Naive thymus-derived CD4-positive, alpha-beta T cell (primary cell): Measurements from ENCODE around the gene KMT2E. TPM values are rescaled to one million over a fixed set of nuclear protein-coding genes. Genes with fewer than 3 reads are reported as not detected.

Source experiments
- ATAC-seq: fragments of 150-1000 bp; cut with Tn5 transposase; 2 replicates; pipeline ENCODE4 v1.10.0; 2021; ENCODE audit warnings: mild to moderate bottlenecking, moderate library complexity
- CTCF ChIA-PET: fragments of 350-600 bp; sonication (Branson Sonifier 250); formaldehyde crosslinking; loops from one replicate; lab custom pipeline; 2021; ENCODE audit warnings: antibody characterized with exemption; lab: Charles Lee
- POLR2A ChIA-PET: fragments of 350-600 bp; sonication (Branson Sonifier 250); formaldehyde crosslinking; loops from one replicate; lab custom pipeline; 2021; ENCODE audit warnings: antibody characterized with exemption, inconsistent platforms; lab: Charles Lee
- DNase-seq, 9 donors: peaks; one replicate each; pipeline versions ENCODE4 v3.0.0 to v3.0.0-alpha.2; 2020 to 2022; ENCODE audit warnings: mixed read lengths in 1 of 9
- H3K27ac ChIP-seq: one replicate; pipeline ENCODE4 v1.7.0; 2013; ENCODE audit warnings: mild to moderate bottlenecking, low read depth, low read length, moderate library complexity
- H3K27me3 ChIP-seq, 2 donors: one replicate each; pipeline ENCODE4 v1.7.0; 2013; ENCODE audit warnings: low read length in 2 of 2, mild to moderate bottlenecking in 2 of 2, moderate library complexity in 2 of 2; ENCODE audit not compliant: control insufficient read depth in 2 of 2, insufficient read depth in 2 of 2
- H3K36me3 ChIP-seq, 3 experiments: 1 replicate in 2 of 3; 2 replicates in 1 of 3; pipeline ENCODE4 v1.7.0; 2013; ENCODE audit warnings: low read length in 3 of 3, mild to moderate bottlenecking in 3 of 3, moderate library complexity in 1 of 3; ENCODE audit not compliant: insufficient read depth in 3 of 3, control insufficient read depth in 2 of 3
- H3K4me1 ChIP-seq, 2 donors: one replicate each; pipeline ENCODE4 v1.7.0; 2013; ENCODE audit warnings: low read length in 2 of 2, mild to moderate bottlenecking in 2 of 2, moderate library complexity in 1 of 2; ENCODE audit not compliant: control insufficient read depth in 2 of 2, insufficient read depth in 2 of 2
- H3K4me3 ChIP-seq: 2 replicates; pipeline ENCODE4 v1.7.0; 2013; ENCODE audit warnings: mild to moderate bottlenecking, low read length
- H3K9me3 ChIP-seq, 3 experiments: 1 replicate in 2 of 3; 2 replicates in 1 of 3; pipeline ENCODE4 v1.7.0; 2013; ENCODE audit warnings: low read length in 3 of 3; ENCODE audit not compliant: control insufficient read depth in 2 of 3
- H3K27ac Mint-ChIP-seq, 9 donors: one replicate each; pipeline ENCODE4 v1.8.0; 2020 to 2022; ENCODE audit warnings: mixed read lengths in 9 of 9, mild to moderate bottlenecking in 8 of 9, moderate library complexity in 5 of 9, inconsistent platforms in 2 of 9
- H3K27me3 Mint-ChIP-seq, 5 donors: one replicate each; pipeline ENCODE4 v1.8.0; 2021 to 2022; ENCODE audit warnings: mixed read lengths in 5 of 5, mild to moderate bottlenecking in 1 of 5
- H3K36me3 Mint-ChIP-seq, 5 donors: one replicate each; pipeline ENCODE4 v1.8.0; 2020 to 2022; ENCODE audit warnings: mixed read lengths in 5 of 5, mild to moderate bottlenecking in 3 of 5, inconsistent platforms in 1 of 5
- H3K4me1 Mint-ChIP-seq, 7 donors: one replicate each; pipeline ENCODE4 v1.8.0; 2020 to 2022; ENCODE audit warnings: mixed read lengths in 7 of 7, mild to moderate bottlenecking in 3 of 7, inconsistent platforms in 1 of 7
- H3K4me3 Mint-ChIP-seq, 10 donors: one replicate each; pipeline ENCODE4 v1.8.0; 2020 to 2022; ENCODE audit warnings: mild to moderate bottlenecking in 10 of 10, mixed read lengths in 10 of 10, moderate library complexity in 6 of 10, inconsistent platforms in 2 of 10
- H3K9me3 Mint-ChIP-seq, 11 donors: one replicate each; pipeline ENCODE4 v1.8.0; 2020 to 2022; ENCODE audit warnings: mixed read lengths in 11 of 11, mild to moderate bottlenecking in 4 of 11, inconsistent platforms in 1 of 11, moderate library complexity in 1 of 11
- intact Hi-C, 2 donors: fragments of 100-400 bp; cut with micrococcal nuclease; formaldehyde crosslinking; loops; one replicate each; pipeline ENCODE4 v1.15.1; 2023
- polyA plus RNA-seq, 2 donors: library from polyadenylated mRNA; unstranded; fragments of 300-500 nt; fragmentation: Illumina TruSeq; gene quantifications; one replicate each; pipeline ENCODE4 v1.2.3, GENCODE V29; 2021
- total RNA-seq, 6 experiments: library from RNA in 5 of 6; stranded (reverse) in 5 of 6; gene quantifications; 1 replicate in 5 of 6; 2 replicates in 1 of 6; pipeline ENCODE4 v1.2.3 and lab custom pipeline; 2021 to 2026

The KMT2E gene
- total and polyA plus RNA-seq, 7 experiments from 2014 or later = 129 to 221 (median 195) TPM

GRCh38 chr7:104976966-104977636, 36.9 kb upstream of the KMT2E start:
- ATAC-seq (no peak), DNase-seq (no peak)
- no peaks in the 10 kb centered on the region for H3K36me3 ChIP-seq
- H3K4me3 ChIP-seq = no peak overlapping the region
- peak overlapping the region in 4 of 9 donors; percentile 1 to 75 (median 52) for H3K27ac Mint-ChIP-seq
- H3K9me3 ChIP-seq = no peaks in the 10 kb centered on the region
- H3K27me3 ChIP-seq = no peaks in the 10 kb centered on the region
- peaks cover 0 to 41% (median 11%) of the 10 kb centered on the region in 7 donors for H3K4me1 Mint-ChIP-seq
- no peaks in the 10 kb centered on the region for H3K27me3 Mint-ChIP-seq
- H3K4me3 Mint-ChIP-seq = no peak overlapping the region
- H3K27ac ChIP-seq = no peak overlapping the region
- ChIA-PET POLR2A (interaction anchor here (1.3 to 18.2 kb wide), 2 partner anchors 35 to 37 kb away, joined by 4 to 639 read pairs; partner anchors contain the start of gene KMT2E), CTCF (interaction anchor here (0.5 to 0.8 kb wide), 3 partner anchors 34 to 360 kb away, joined by 3 to 4 read pairs (median 4); no protein-coding TSS in a partner anchor)
- H3K4me1 ChIP-seq = peaks cover 2 to 7% of the 10 kb centered on the region in 2 donors
- peaks cover 0 to 10% (median 4%) of the 10 kb centered on the region in 5 donors for H3K36me3 Mint-ChIP-seq
- intact Hi-C loops = no loop called here
- H3K9me3 Mint-ChIP-seq = no peaks in the 10 kb centered on the region

- Histone ChIP-seq H3K4me1 (peaks cover 16 to 17% of the 10 kb centered on the region in 2 donors), H3K27me3 (no peaks in the 10 kb centered on the region), H3K4me3 (no peak overlapping the region), H3K36me3 (peaks cover 0 to under 1% (median 0%) of the 10 kb centered on the region in 3 experiments), H3K27ac (no peak overlapping the region), H3K9me3 (no peaks in the 10 kb centered on the region)
- POLR2A ChIA-PET = interaction anchor here (0.6 to 18.2 kb wide), 3 partner anchors 25 to 34 kb away, joined by 4 to 639 read pairs (median 6); partner anchors contain the start of gene KMT2E
- H3K4me3 Mint-ChIP-seq = no peak overlapping the region
- CTCF ChIA-PET = interaction anchor here (0.6 to 6.7 kb wide), 6 partner anchors 29 to 289 kb away, joined by 3 to 76 read pairs (median 3); no protein-coding TSS in a partner anchor
- H3K9me3 Mint-ChIP-seq = no peaks in the 10 kb centered on the region
- peak overlapping the region in 1 of 9 donors; percentile 8 for H3K27ac Mint-ChIP-seq
- no peaks in the 10 kb centered on the region for H3K27me3 Mint-ChIP-seq
- DNase-seq (no peak), ATAC-seq (no peak)
- intact Hi-C loops = loop anchor here in 1 of 2 donors (2.0 kb wide), 1 partner anchor 510 kb away; no protein-coding TSS in a partner anchor
- H3K4me1 Mint-ChIP-seq = peaks cover 10 to 50% (median 25%) of the 10 kb centered on the region in 7 donors
- peaks cover 0 to 7% (median 4%) of the 10 kb centered on the region in 5 donors for H3K36me3 Mint-ChIP-seq
Measured at GRCh38 chr7:104978460-104978859, 35.5 kb upstream of the KMT2E start.

GRCh38 chr7:104979167-104979841, 34.7 kb upstream of the KMT2E start:
- peaks cover 16 to 17% of the 10 kb centered on the region in 2 donors for H3K4me1 ChIP-seq
- H3K27ac Mint-ChIP-seq = peak overlapping the region in 5 of 9 donors; percentile 8 to 39 (median 20)
- peaks cover 0 to 3% (median 0%) of the 10 kb centered on the region in 3 experiments for H3K36me3 ChIP-seq
- H3K27me3 ChIP-seq = no peaks in the 10 kb centered on the region
- peaks cover 10 to 47% (median 27%) of the 10 kb centered on the region in 7 donors for H3K4me1 Mint-ChIP-seq
- H3K27me3 Mint-ChIP-seq = no peaks in the 10 kb centered on the region
- POLR2A ChIA-PET = interaction anchor here (0.5 to 18.2 kb wide), 4 partner anchors 24 to 1611 kb away, joined by 3 to 639 read pairs (median 5); partner anchors contain the start of gene KMT2E
- H3K36me3 Mint-ChIP-seq = peaks cover 0 to 2% (median 1%) of the 10 kb centered on the region in 5 donors
- H3K9me3 ChIP-seq = no peaks in the 10 kb centered on the region
- no peak for ATAC-seq
- no peaks in the 10 kb centered on the region for H3K9me3 Mint-ChIP-seq
- intact Hi-C loops = loop anchor here in 1 of 2 donors (2.0 kb wide), 1 partner anchor 509 kb away; no protein-coding TSS in a partner anchor
- no peak for DNase-seq
- H3K4me3 ChIP-seq = no peak overlapping the region
- no peak overlapping the region for H3K27ac ChIP-seq
- no peak overlapping the region for H3K4me3 Mint-ChIP-seq
- CTCF ChIA-PET = interaction anchor here (0.6 to 6.7 kb wide), 9 partner anchors 28 to 450 kb away, joined by 3 to 76 read pairs (median 5); no protein-coding TSS in a partner anchor

DNA sequence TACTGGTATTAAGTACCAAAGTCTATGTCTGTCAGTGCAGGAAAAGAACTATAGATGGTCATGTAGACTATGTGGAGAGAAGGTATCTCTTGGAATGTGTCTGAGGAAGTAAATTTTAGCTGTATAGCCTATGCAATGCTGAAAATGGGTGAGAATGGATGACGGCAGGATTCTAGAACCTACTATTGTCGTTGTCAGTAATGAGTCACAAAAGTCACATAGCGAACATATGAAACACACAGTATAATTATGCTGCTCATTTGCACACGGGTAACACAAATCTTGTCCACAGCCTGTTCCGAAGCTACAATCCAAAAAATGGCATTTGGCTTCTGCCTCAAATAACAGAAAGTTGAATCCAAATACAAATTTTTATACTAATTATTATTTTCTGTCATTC, 33.6 kb upstream of the KMT2E start:
- Mint-ChIP-seq H3K4me3 (no peak overlapping the region), H3K27me3 (no peaks in the 10 kb centered on the region), H3K9me3 (no peaks in the 10 kb centered on the region), H3K27ac (peak overlapping the region in 4 of 9 donors; percentile 3 to 61 (median 22)), H3K4me1 (peaks cover 22 to 58% (median 37%) of the 10 kb centered on the region in 7 donors), H3K36me3 (no peaks in the 10 kb centered on the region)
- ChIA-PET POLR2A (interaction anchor here (0.8 to 18.2 kb wide), 5 partner anchors 32 to 591 kb away, joined by 3 to 639 read pairs (median 13); partner anchors contain the start of gene KMT2E), CTCF (interaction anchor here (0.8 to 6.7 kb wide), 27 partner anchors 8 to 449 kb away, joined by 3 to 76 read pairs (median 5); partner anchors contain the start of gene KMT2E)
- DNase-seq (no peak), ATAC-seq (no peak)
- Histone ChIP-seq H3K9me3 (no peaks in the 10 kb centered on the region), H3K36me3 (peaks cover 0 to 3% (median 0%) of the 10 kb centered on the region in 3 experiments), H3K27me3 (no peaks in the 10 kb centered on the region), H3K4me1 (peaks cover 16 to 21% of the 10 kb centered on the region in 2 donors), H3K27ac (no peak overlapping the region), H3K4me3 (no peak overlapping the region)
- intact Hi-C loops = loop anchor here (2.0 to 5.0 kb wide), 6 partner anchors 98 to 552 kb away; partner anchors contain the start of genes RINT1 (in 1 of the 2) and SRPK2 (in 1 of the 2)

GRCh38 chr7:104980841-104981671, 32.9 kb upstream of the KMT2E start:
- Mint-ChIP-seq H3K4me3 (no peak overlapping the region), H3K36me3 (no peaks in the 10 kb centered on the region), H3K27me3 (no peaks in the 10 kb centered on the region), H3K27ac (peak overlapping the region in 7 of 9 donors; percentile 20 to 100 (median 74)), H3K9me3 (no peaks in the 10 kb centered on the region), H3K4me1 (peaks cover 26 to 63% (median 44%) of the 10 kb centered on the region in 7 donors)
- H3K9me3 ChIP-seq = no peaks in the 10 kb centered on the region
- H3K27me3 ChIP-seq = no peaks in the 10 kb centered on the region
- DNase-seq = peak in 7 of 9 donors; percentile 53 to 74 (median 71)
- CTCF ChIA-PET = interaction anchor here (0.6 to 6.7 kb wide), 39 partner anchors 9 to 622 kb away, joined by 3 to 76 read pairs (median 4); partner anchors contain the start of gene KMT2E
- peaks cover 0 to 3% (median 0%) of the 10 kb centered on the region in 3 experiments for H3K36me3 ChIP-seq
- no peak overlapping the region for H3K4me3 ChIP-seq
- peaks cover 16 to 21% of the 10 kb centered on the region in 2 donors for H3K4me1 ChIP-seq
- peak; percentile 28 for ATAC-seq
- intact Hi-C loops = loop anchor here (1.0 to 5.0 kb wide), 15 partner anchors 24 to 608 kb away; partner anchors contain the start of genes RINT1 (in 1 of the 2) and SRPK2 (in 1 of the 2)
- POLR2A ChIA-PET = interaction anchor here (0.6 to 18.2 kb wide), 12 partner anchors 9 to 590 kb away, joined by 3 to 639 read pairs (median 4); partner anchors contain the start of genes KMT2E and SRPK2
- peak overlapping the region; percentile 98 for H3K27ac ChIP-seq
